A549 treated with AZD9567 at 1 μM for 4 hours (cell line): ENCODE measurements around the gene ICE1. TPM values are rescaled to one million over a fixed set of nuclear protein-coding genes. Genes with fewer than 3 reads are reported as not detected.

Experiments
- total RNA-seq: library from RNA; stranded (reverse); fragments of 200-300 nt; extraction: Qiagen RNA extraction; gene quantifications from 5 replicates; pipeline ENCODE4 v1.2.3, GENCODE V29; 2022; ENCODE audit not compliant: insufficient read depth

ICE1 gene
- 19.2 to 28.7 TPM (median 24.8 TPM) in 5 replicates for total RNA-seq

DNA sequence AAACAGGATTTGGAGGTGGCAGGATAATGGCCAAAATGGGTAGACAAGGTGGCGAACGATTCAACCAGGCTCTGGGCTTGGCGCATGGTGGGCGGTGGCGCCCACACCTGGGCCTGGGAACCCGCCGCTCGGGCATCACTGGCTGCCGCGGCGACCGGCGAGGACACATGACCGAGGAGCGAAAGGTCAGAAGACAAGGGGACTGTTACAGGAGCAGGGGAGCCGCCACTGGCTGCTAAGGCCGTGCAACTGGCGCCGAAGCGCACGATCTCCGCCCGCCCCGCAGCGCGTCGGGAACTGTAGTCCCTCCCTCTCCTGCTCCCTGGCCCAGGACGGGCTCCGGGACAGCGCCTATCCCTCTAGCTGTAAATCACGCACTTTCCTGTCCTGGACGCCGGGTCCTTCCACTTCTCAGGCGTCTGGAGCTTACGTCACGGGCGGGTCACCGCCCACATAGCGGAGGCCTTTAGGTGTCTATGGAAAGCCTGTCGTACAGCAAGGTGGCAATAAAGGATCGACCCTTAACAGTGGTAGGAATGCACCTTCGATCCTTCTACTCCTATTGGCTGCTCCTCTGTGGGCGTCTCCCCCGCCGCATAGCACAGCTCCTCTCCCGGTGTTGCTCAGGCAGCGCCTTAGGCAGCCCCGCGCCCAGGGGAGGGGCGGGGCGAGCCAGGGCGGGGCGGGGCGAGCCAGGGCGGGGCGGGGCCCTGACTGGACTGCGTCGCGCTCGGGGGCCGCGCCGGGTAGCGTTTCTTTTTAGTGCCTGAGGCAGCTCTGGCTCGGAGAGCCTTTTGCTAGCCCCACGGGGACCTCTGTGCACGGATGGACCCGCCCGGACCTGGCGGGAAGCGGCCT lies at the start of gene ICE1:
TSS of gene ICE1 (plus strand) at position 717 of the 858 bp plus-strand sequence. CDS start 239 bp downstream, outside the sequence.

